ENCODE results near the gene RHOB. TPM values are rescaled to one million over a fixed set of nuclear protein-coding genes. Genes with fewer than 3 reads are reported as not detected.

Gene RHOB
- total RNA-seq, 1 donor from 2014 or later = 160 TPM

GRCh38 chr2:20451341-20451740, 4.5 kb downstream of the RHOB start:
- Mint-ChIP-seq H3K27ac (ENCODE audit: unreplicated experiment) (peak overlapping the region; percentile 76), H3K27me3 (ENCODE audit: unreplicated experiment) (no peaks in the 10 kb centered on the region), H3K4me3 (ENCODE audit: unreplicated experiment) (peak overlapping the region; percentile 31), H3K9me3 (ENCODE audit: unreplicated experiment) (no peaks in the 10 kb centered on the region), H3K36me3 (ENCODE audit: unreplicated experiment) (peaks cover 13% of the 10 kb centered on the region), H3K4me1 (ENCODE audit: unreplicated experiment) (peaks cover 39% of the 10 kb centered on the region)
- no peak for TF ChIP-seq CTCF (IDR thresholded peaks at IDR 0.05)
- DNase-seq (ENCODE audit: extremely low spot score, unreplicated experiment) = no peak

DNA sequence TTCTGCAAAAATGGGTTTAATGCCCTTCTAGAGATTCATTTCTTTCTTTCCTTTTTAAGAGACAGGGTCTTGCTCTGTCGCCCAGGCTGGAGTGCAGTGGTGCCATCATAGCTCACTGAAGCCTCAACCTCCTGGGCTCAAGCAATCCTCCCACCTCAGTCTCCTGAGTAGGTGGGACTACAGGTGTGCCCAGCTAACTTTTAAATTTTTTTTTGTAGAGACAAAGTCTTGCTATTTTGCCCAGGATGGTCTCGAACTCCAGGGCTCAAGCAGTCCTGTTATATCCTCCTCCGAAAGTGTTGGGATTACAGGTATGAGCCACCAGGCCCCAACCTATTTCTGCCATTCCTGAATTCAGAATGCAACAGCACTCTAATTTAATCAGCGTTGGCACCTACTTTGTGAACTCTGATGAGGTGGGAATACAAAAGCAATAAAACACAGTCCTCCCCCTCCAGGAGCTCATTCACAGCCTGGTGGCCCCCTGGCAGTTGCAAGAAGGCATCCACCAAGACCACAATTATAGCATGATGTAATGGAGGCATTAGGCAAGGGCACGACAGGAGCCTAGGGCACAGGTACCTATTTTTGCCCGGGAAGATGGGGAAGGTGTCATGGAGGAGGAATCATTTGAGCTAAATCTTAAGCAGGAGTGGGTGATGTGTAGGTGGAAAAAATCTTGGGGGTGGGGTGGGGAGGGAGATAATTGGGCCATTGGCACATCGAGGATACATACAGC, 5.1 kb downstream of the RHOB start:
- DNase-seq (ENCODE audit: extremely low spot score, unreplicated experiment) = no peak
- no peak for TF ChIP-seq CTCF (IDR thresholded peaks at IDR 0.05)
- Mint-ChIP-seq H3K9me3 (ENCODE audit: unreplicated experiment) (no peaks in the 10 kb centered on the region), H3K36me3 (ENCODE audit: unreplicated experiment) (peaks cover 13% of the 10 kb centered on the region), H3K27ac (ENCODE audit: unreplicated experiment) (no peak overlapping the region), H3K4me1 (ENCODE audit: unreplicated experiment) (peaks cover 39% of the 10 kb centered on the region), H3K4me3 (ENCODE audit: unreplicated experiment) (no peak overlapping the region), H3K27me3 (ENCODE audit: unreplicated experiment) (no peaks in the 10 kb centered on the region)

DNA sequence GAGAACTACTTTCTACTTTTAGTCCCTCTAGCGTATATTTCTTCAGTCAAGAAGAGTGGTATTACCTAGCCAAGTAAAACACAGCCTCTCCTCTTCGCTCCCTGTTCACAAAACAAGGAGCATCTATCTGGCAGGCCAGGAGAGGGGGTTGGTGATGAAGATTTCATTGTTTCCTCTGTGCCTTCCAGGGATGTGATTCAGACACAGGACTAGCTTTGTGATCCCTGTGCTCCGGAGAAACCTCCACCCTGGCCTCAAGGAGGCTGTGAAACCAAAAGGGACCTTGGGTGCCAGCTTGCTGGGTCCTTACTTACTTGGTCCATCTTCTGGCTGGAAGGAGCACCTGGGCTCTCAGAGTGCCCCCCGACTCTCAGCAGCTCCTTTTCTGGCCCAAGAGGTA, 5.7 kb downstream of the RHOB start:
- H3K4me1 Mint-ChIP-seq (ENCODE audit: unreplicated experiment) = peaks cover 39% of the 10 kb centered on the region
- no peak for DNase-seq (ENCODE audit: extremely low spot score, unreplicated experiment)
- peaks cover 12% of the 10 kb centered on the region for H3K36me3 Mint-ChIP-seq (ENCODE audit: unreplicated experiment)
- peak; percentile 43 for TF ChIP-seq CTCF (IDR thresholded peaks at IDR 0.05)
- no peaks in the 10 kb centered on the region for H3K27me3 Mint-ChIP-seq (ENCODE audit: unreplicated experiment)
- no peak overlapping the region for H3K27ac Mint-ChIP-seq (ENCODE audit: unreplicated experiment)
- H3K9me3 Mint-ChIP-seq (ENCODE audit: unreplicated experiment) = no peaks in the 10 kb centered on the region
- no peak overlapping the region for H3K4me3 Mint-ChIP-seq (ENCODE audit: unreplicated experiment)

DNA sequence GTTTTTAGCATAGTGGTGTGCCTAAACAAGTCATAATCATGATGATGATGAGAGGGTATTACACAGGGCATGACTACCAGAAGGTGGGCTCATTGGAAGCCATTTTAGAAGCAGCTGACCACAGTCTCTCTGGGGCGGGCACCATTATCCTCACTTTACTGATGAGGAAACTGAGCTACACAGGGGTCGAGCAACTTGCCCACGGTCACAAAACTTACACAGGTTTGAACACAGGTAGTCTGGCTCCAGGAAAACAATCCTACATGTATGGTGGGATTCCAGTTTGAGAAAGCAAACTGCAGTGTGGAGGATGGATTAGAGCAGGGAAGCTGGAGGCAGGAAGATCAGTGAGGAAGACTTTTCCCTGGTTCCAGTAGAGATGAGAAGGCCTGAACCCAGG, 6.2 kb downstream of the RHOB start:
- H3K27me3 Mint-ChIP-seq (ENCODE audit: unreplicated experiment) = no peaks in the 10 kb centered on the region

More for the DNA sequence above, 6.2 kb downstream of the RHOB start:
- no peak overlapping the region for H3K27ac Mint-ChIP-seq (ENCODE audit: unreplicated experiment)
- TF ChIP-seq CTCF (IDR thresholded peaks at IDR 0.05) = no peak
- H3K4me1 Mint-ChIP-seq (ENCODE audit: unreplicated experiment) = peaks cover 39% of the 10 kb centered on the region
- peaks cover 9% of the 10 kb centered on the region for H3K36me3 Mint-ChIP-seq (ENCODE audit: unreplicated experiment)
- H3K4me3 Mint-ChIP-seq (ENCODE audit: unreplicated experiment) = no peak overlapping the region
- DNase-seq (ENCODE audit: extremely low spot score, unreplicated experiment) = no peak
- no peaks in the 10 kb centered on the region for H3K9me3 Mint-ChIP-seq (ENCODE audit: unreplicated experiment)
